ENCODE results near the gene TRIM10.
"Not testable (repeated sequence)": the region's sequence is repeated elsewhere in the genome, so short reads cannot be mapped to it uniquely, and the experiment has no call there.

The TRIM10 gene

DNA sequence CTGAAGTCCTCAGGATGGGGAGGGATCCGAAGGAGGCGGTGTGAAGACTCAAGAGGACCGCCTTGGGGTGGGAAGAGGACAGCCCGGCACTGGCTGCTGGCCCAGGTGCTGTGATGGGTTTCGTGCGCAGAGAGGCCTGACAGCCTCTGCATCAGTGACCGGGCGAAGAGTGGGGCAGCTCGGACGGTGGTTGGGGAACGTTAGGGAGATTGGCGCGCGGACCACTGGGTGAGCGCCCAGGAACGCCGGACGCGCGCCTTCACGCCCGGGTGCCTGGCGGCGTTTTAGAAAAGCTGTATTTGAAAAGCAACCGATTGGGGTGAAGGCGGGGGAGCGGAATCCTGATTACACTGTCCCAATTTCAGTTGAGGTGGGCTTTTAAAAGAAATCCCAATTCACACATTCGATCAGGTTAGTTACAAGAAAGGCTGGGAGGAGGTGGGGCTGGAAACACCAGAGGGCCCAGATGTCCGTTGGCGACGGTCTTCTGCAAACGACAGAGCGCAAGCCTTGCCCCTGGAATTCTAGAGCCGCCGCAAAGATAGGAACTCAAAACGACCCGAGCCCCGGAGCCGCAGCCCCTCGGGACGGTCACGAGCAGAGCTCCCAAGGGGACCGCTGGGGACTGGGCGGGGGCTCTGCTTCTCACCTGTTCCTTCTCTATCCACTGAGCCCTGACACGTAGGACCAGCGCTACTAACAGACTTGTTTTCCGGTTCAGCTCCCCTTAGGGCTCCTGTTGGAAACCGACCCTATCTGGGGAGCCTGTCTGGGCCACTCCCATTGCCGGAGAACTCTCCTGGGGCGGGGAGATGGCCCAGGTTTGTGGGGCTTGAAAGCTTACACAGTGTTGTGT is 33.5 kb downstream of the TRIM10 start:
- DNase-seq = no peak

DNA sequence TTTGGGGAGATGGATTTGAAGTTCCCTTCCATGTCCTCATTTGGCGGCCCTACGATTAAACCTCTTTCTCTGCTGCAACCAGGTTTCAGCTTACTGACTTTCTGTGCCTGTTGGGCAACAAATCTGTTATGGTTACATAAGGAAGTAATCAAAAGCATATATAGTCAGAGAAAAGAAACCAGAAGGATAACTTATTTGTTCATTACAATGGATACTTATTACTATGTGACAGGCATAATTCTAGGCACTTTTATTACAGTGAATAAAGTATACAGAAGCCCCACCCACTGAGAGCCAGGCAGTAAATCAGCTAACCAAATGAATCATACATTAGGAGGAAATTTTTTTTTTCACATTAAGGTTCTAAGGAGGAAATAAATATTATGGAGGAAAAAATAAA is 38.5 kb downstream of the TRIM10 start:
- DNase-seq = no peak

DNA sequence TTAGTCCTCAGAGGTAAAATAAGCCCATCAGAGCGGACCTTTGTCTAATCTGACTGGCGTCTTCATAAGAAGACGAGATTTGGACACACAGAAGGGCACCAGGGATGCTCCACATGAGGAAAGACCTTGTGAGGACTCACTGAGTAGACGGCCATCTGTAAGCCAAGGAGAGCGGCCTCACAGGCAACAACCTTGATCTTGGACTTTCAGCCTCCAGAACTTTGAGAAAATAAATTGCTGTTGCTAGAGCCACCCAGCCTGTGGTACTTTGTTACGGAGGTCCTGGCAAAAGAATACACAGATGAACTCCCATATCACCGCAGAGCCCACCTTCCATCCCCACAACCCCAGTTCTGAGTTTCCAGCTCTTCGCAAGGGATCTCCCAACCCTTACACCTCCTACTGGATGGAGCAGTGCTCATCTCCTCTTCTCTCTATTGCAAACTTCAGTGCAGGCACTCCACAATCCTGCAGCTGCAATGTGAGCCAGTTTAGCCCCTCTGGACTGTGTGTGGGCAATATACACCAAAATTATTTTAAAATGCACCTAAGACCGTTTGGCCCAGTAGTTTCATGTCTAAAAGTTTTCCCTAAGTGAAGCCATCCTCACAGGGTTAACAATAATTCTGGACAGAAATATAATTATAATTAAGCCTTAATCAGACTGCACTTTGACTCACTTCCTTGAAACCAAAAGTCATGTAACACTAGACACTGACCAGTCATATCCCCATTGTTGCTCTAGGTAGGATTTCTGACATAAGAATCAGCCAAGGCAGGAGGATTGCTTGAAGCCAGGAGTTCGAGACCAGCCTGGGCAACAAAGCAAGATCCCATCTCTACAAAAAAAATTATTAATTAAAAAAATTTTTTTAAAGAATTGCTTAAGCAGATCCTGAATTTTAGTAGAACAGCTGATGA is 39.3 kb downstream of the TRIM10 start:
- DNase-seq = no peak

DNA sequence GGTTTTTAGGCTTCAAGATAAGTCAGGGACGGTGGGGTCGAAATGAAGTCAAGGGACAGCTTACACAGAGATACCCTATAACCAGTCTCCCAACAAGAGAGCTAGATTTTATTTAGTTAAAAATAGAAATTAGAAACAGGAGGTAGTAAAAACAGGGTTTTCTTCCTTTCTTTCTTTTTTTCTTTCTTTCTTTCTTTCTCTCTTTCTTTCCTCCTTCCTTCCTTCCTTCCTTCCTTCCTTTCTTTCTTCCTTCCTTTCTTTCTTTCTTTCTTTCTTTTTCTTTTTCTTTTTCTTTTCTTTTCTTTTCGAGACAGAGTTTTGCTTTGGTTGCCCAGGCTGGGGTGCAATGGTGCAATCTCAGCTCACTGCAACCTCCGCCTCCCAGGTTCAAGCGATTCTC is 42.3 kb downstream of the TRIM10 start:
- not testable (repeated sequence) for DNase-seq

DNA sequence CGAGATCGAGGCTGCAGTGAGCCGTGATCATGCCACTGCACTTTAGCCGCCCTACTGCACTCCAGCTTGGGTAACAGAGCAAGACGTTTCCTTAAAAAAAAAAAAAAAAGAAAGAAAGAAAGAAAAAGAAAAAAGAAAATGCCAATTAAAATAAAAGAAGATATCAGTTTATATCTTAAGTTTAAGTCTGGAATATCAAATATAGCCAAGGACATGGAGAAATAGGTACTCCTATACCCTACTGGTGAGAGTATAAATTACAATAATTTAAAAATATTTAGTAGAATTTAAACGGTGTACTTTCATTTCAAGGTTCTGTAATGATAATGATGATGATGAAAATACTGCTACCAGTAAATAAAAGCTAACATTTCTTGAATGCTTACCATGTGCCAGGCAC is 44.3 kb downstream of the TRIM10 start:
- no peak for DNase-seq

DNA sequence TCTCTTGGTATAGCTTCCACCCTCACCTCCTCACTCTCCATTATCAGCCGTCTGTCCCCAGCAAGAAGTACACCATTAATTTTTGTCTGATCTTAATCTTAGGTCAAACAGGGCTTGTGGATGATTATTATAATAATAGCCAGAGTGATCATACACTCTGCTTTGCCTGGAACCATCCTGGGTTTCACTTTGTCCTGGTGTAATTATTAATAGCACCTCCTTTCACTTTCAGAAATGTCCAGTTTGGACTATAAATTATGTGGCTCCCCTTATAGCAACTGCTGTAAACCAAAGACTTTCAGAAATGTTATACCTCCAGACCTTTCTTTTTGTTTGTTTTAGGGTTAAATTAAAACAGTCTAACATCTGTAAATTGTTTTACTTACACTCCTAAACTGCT is 47.2 kb downstream of the TRIM10 start:
- DNase-seq = no peak

DNA sequence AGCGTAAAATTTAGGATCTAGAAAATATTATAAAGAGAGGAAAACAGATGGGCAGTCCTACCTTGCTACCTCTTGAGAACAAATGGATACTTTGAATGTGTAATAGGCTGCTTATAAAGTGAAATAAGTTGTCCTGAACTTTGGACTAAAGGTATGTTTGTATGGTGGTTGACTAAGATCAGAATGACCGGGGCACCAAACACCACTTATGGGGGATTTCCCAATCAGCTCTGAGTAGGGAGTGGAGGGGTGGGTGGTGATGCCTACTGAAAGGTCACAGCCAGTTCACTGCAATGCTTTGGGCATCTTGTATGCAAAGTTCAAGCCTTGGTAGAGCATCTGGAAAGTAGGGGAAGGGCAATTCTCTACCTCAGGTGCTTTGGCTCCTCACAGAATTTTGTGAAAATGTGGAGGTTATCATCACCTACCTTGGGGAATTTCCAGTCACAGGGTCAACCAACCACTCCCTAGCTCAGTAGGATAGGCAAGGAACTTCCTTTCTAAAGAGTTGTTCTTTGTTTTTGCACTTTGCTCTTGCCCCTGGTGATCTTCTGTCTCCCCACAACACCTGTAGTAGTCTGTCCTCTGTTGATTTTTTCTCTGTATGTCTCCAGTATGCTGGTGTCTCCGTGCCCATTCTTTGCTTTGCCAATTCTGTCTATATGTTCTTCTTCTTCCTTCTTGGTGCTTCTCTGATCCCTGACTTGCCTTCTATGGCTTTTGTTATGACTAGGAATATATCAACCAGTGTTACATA is 47.8 kb downstream of the TRIM10 start, which contains the start of gene TRIM31:
Gene TRIM31 (minus strand): TSS at position 88 of the 757 bp plus-strand sequence. CDS start 285 bp downstream, outside the sequence.
- DNase-seq = no peak

DNA sequence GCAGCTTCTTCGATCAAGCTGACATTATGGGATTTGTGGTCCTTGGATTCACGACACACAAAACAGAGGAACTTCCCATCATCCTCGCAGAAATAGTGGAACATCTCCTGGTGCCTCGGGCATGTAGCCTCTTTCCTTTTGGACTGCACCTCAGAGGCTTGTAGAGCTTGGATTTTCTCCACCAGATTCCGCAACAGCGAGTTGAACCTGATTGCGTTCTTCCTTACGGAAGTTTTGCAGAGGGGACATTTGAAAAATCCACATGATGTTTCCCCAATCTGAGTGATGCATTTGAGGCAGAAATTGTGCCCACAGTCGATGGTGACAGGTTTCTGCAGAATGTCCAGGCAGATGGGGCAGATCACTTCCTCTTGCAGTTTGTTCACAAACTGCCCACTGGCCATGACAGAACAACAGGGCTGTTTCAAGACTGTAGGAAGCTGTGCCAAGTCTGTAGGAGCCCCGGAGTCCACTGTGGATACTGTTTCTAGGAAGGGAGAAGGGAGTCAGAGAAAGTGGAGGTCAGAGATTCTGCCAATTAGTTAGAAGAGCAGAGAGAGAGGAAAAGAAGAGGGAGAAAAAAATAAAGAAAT is 48.5 kb downstream of the TRIM10 start:
- no peak for DNase-seq

DNA sequence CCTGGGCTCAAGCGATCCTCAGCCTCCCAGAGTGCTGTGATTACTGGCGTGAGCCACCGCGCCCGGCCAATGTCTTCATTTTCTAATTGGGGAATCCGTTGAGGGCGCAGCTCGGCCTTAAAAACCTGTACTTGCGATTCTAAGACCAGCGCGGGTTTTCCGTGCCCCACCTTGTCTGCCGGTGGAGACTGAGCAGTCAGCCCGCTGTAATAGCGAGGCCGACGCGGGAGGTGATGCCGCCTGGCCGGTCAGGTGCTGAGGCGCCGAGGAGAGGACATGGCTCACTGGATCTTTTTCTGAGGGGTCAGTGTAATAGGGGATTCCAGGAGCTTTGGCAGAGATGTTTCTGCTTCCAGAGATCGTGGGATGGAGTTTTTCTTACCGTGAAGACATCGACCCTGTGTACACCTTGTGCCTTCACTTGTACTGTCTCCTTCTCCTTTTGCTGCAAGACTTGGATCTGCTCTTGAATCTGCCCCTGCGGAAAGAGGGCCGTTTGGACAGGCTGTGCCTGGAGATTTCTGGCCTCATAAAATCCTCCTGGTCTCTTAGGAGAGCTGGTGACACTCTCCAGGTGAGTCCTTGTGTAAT is 49.6 kb downstream of the TRIM10 start:
- no peak for DNase-seq

DNA sequence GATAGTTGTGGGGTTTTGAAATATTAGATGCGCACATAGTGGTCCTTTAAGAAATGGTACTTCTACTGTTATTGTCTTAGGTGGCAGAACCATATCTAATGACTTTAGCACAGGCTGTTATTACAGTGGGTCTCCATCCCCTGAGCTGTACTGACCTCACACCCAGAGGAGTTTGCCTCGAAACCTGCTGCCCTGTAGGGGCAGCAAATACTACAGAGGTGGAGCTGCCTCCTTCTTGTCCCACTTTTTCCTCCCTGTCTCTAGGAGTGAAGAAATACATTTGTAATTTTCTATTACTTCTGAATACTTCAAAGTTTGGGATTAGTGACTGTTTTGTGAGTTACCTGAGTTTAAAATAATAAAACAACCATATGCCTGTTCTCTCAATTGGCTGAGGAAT is 56.4 kb downstream of the TRIM10 start:
- DNase-seq = no peak

DNA sequence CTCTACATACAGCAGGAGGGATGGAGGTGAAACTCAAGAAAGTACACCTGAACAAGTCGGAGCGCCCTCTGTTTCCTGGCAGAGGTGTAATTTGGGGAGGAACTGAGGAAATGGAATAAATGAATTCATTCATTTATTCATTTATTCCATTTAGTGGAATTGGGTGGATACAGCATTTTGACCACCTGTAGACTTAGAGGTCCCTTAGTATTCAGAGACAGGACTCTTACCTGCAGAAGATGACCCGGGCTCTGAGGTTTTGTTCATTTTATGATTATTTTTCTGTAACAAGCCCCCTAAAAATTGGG is 57.2 kb downstream of the TRIM10 start:
- DNase-seq = no peak

DNA sequence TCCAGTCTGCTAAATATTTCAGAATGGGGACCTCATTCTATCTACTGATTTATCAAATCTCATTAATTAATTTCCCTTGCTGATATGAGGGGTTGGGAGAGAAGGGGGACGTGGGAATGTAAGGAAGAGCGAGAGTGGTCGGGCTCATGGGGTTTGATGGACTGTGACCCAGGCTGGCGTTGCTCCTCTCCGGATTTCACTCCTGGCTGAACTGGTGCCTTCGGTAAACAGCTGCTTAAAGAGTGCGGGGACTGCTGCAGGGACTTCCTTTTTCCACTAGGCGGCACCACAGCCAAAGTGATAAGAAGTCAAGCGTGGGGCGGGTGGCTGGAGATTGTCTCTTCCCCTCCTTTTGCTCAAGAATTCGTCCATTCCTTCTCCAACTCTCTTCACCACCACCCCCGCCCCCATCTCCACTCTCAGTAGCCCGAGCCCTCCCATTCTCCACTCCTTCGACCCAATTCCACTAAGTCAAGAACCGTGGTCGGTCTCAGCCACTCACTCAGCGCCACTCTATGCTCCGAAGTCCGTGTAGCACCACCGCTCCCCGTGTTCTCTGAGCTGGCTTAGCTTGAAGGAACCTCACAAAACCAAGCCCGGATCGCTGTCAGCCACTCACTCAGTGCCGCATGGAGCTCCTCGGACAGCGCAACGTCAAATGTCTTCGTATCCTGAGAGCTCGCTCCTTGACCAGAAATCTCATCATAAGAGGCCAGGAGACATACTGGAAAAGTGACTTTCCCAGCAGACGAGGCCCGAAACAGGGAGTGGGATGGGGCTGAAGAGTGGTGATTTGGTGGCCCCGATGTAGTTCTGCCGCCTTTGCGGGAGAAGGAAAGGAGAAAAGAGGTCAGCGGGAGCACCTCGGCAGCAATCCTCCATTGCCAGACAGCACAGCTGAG is 57.8 kb downstream of the TRIM10 start:
- peak; percentile 95 for DNase-seq

DNA sequence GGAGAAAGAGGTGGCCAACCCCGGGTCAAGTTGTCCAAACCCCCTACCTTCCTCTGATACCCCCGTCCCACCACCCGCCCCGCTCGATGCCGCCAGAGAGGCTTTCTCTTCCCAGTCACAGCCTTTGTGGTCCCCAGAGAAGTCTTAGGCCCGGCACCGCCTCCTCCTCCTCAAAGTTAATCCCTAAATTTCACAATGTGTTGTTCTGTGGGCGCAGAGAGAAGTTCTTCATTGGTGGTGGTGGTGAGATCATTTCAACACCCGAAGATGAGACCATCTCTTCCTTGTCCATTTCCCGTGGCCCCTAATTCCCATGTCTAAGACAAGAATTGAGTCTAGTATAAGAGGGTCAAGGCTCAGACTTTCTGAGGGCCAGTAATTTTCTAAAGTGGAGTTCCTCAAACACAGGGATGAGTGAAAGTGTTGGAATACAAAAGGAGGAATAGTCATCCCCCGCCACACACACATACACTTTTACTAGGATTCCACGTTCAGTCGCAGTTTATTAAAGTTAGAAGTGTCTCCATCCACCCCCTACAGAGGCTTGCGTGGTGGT is 58.5 kb downstream of the TRIM10 start:
- no peak for DNase-seq
